GM19328 (cell line): ENCODE results near the gene SFTA2.
A peak's percentile ranks its signal among the peaks of the same experiment; 100 is the strongest.
"Not testable (repeated sequence)": the region's sequence is repeated elsewhere in the genome, so short reads cannot be mapped to it uniquely, and the experiment has no call there.

Experiments
- ATAC-seq: cut with Tn5 transposase; IDR thresholded peaks from one replicate; pipeline ENCODE4 v1.9.1; 2021; ENCODE audit warnings: mild to moderate bottlenecking, moderate library complexity; ENCODE audit not compliant: unreplicated experiment

The SFTA2 gene

DNA sequence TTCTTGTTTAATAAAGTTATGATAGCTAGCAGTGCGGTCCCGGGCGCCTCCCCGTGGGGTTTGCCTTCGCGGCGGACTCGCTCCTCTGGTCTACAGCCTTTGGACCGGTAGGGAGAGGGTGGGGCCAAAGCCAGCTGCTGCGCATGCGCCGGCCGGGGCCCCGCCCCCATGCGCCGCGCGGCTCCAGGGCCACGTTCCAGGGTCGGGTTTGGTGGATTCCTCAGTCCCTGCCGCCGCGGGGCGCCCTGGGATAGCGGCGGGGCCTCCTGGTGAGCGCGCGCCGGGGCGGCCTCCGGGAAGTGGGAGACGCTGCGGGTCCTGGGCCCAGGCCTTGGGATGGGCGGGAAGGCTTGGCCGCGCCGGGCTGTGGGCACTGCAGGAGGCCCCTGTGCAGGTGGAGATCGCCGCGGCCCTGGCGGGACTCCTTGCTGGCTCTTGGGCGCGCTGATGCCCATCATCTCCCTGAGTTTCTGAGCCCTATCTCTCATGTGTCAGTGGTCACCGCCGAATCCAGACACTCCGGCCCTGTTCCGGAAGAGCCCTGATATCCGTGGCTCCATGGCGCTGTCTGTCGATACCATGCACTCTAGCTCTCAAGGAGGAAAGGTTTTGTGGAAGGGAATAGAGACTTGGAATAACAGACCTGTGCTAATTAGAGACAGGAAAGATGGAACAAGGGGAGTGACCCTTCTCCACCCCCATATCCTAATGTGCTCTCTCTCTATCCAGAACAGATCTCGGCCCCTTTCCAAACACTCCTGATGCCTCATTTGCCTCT, 17.7 kb downstream of the SFTA2 start, which contains the start of gene VARS2:
Gene VARS2, plus strand, starts transcription at position 163 of the 778 bp plus-strand sequence. Its CDS starts 599 bp downstream, at position 762.
- ATAC-seq: peak; percentile 80

- no peak for ATAC-seq
Observed at GRCh38 chr6:30913721-30914075, 18.3 kb downstream of the SFTA2 start.

DNA sequence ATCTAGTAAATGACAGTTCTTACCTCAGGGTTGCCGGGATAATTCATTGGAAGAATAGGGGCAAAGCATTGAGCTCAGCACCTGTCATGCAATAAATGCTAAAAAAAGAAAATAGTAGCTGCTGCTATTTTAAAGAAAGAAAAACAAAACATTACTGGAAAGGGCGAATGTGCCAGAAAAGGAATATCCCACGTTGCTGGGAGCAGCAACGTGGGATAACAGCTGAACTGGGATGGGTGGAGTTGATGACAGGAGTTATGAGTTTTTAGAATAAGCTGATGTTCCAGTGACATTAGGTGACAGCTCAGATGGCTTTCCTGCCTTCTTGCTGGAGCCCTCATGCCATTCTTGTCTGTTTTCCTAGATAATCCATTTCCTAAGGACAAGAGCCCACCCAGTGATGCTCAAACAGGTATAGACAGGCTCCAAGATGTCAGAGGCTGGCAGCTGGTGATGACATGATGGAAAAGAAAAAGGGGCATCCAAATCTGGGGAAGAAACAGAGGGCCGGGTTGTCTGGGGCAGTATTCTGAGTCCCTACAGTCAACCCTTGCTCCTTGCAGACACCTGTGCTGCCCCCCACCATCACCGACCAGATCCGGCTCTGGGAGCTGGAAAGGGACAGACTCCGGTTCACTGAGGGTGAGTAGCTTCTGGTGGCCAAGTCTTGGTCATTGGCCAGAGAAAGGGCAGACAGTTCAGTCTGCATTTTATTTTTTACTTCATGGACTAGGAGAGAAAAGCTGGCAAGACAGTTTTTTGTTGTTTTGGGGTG, 19.0 kb downstream of the SFTA2 start:
- no peak for ATAC-seq

GRCh38 chr6:30910473-30910872, 21.5 kb downstream of the SFTA2 start:
- ATAC-seq: not testable (repeated sequence)

- ATAC-seq: no peak
Observed at GRCh38 chr6:30908700-30909099, 23.3 kb downstream of the SFTA2 start.

GRCh38 chr6:30907758-30908591, 24.0 kb downstream of the SFTA2 start, which contains the start of gene GTF2H4:
GTF2H4 (plus strand) TSS chr6:30908207.
- peak; percentile 91 for ATAC-seq

GRCh38 chr6:30907290-30907757, 24.6 kb downstream of the SFTA2 start:
- ATAC-seq: not testable (repeated sequence)

DNA sequence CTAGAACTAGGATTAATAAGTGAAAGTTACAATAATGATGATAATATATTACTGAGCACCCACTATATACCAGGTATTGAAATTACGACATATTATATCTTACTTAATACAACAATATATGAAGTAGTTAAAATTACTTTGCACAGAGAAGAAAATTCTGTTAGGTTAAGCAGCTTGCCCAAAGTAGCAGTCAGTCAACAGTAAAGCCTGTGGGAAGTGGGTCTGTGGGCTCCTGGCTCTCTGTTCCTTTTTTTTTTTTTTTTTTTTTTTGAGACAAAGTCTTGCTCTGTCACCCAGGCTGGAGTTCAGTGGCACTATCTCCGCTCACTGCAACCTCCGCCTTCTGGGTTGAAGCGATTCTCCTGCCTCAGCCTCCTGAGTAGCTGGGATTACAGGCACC, 28.7 kb downstream of the SFTA2 start:
- ATAC-seq: no peak

DNA sequence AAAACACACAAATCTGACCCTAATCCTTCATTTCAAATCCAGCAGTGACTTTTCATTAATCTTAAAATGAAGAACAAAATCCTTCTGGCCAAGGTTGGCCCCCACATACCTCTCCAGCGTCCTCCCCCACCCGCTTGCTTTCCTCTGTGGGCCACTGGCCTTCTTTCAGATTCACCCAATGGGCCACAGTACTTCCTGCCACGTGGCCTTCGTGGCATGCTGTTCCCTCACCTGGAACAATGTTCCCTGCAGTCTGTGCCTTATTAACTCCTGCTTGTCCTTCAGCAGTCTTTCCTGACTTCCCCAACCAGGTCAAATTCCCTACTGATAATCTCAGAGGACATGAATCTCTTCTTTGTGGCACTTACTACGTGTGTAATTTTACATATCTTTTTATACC, 29.3 kb downstream of the SFTA2 start:
- no peak for ATAC-seq

GRCh38 chr6:30902196-30902595, 29.8 kb downstream of the SFTA2 start:
- ATAC-seq: not testable (repeated sequence)

DNA sequence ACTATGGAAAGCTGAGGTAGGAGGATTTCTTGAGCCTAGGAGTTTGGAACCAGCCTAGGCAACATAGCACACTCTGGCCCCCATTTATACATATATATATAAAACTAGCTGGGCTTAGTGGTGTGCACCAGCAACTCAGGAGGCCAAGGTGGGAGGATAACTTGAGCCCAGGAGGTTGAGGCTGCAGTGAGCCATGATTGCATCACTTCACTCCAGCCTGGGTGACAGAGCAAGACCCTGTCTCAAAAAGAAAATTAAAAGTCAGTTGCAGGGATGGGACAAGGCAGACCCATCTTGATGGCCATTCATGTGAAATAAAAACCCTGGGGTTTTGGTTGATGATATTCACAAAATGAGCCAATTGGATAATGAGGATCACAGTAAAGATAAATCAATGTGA, 30.5 kb downstream of the SFTA2 start:
- no peak for ATAC-seq

GRCh38 chr6:30900863-30901417, 31.0 kb downstream of the SFTA2 start:
- ATAC-seq: no peak

- no peak for ATAC-seq
Observed at GRCh38 chr6:30898750-30899360, 33.1 kb downstream of the SFTA2 start.

- ATAC-seq: no peak
Observed at GRCh38 chr6:30897882-30898281, 34.1 kb downstream of the SFTA2 start.

DNA sequence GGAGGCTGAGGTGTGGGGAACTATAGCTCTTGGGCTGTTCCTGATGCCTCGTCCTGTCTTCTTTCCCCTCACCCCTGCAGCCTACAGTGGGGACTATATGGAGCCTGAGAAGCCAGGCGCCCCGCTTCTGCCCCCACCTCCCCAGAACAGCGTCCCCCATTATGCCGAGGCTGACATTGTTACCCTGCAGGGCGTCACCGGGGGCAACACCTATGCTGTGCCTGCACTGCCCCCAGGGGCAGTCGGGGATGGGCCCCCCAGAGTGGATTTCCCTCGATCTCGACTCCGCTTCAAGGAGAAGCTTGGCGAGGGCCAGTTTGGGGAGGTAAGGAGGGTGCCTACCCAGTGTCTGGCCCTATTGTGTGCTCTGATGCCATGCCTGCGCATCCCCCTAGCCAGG, 35.4 kb downstream of the SFTA2 start:
- ATAC-seq: no peak

DNA sequence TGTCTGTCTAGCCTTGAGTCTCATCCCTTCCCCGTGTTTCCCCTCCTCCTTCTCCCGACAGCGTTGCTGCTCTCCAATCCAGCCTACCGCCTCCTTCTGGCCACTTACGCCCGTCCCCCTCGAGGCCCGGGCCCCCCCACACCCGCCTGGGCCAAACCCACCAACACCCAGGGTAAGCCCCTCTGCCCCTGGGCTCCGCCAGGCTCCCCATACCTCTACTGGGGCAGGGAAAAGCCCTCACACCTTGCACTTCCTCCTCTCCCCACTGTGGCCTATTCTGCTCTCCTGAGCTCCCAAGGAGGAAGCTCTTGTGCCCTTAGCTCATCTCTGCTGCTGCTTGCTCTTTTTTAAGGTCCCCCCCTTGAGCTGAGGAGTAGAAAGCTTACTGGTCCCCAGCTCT, 36.6 kb downstream of the SFTA2 start:
- no peak for ATAC-seq

- no peak for ATAC-seq
Observed at GRCh38 chr6:30894935-30895334, 37.0 kb downstream of the SFTA2 start.

DNA sequence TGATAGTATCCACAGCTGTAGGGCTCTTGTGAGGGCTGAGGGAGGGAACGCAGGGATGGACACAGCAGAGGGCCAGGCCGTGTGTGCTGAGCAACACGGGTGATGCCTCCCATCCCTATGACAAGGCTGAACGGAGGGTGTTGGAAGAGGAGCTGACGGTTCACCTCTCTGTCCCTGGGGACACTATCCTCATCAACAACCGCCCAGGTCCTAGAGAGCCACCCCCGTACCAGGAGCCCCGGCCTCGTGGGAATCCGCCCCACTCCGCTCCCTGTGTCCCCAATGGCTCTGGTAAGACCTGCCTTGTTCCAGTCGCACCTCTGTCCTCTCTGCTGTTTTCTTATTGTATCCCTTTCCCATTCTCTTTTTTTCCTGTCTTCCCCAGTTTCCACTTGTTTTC, 37.6 kb downstream of the SFTA2 start:
- ATAC-seq: no peak

DNA sequence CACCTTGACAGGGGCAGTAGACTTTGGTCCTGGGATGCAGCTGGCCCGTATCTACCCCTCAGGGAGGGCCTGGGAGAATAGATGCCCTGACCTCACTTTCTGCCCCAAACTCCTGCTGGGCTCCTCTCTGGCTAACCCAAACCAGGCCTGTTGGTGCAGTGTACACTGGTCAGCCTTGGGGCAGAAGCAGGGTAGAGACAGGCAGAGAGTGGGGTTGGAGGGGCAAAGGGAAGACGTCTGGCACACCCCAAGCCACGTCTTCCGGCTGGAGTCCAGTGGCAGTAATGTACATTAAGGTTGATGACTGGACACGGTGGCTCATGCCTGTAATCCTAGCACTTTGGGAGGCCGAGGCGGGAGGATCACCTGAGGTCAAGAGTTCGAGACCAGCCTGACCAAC, 38.3 kb downstream of the SFTA2 start:
- ATAC-seq: no peak

- ATAC-seq: no peak
Observed at GRCh38 chr6:30893001-30893591, 38.9 kb downstream of the SFTA2 start.
